Measurements from ENCODE around the gene RHBDD1. TPM values are rescaled to one million over a fixed set of nuclear protein-coding genes. Genes with fewer than 3 reads are reported as not detected.

RHBDD1 gene
- total RNA-seq, 1 donor from 2014 or later, result 29.9 TPM

GRCh38 chr2:226956659-226957058, 120.8 kb downstream of the RHBDD1 start:
- Mint-ChIP-seq H3K9me3 (ENCODE audit: unreplicated experiment) (peaks cover 3% of the 10 kb centered on the region), H3K27me3 (ENCODE audit: unreplicated experiment) (no peaks in the 10 kb centered on the region), H3K4me1 (ENCODE audit: low read depth, unreplicated experiment) (peaks cover 5% of the 10 kb centered on the region), H3K27ac (ENCODE audit: unreplicated experiment) (no peak overlapping the region), H3K36me3 (ENCODE audit: unreplicated experiment) (no peaks in the 10 kb centered on the region), H3K4me3 (ENCODE audit: unreplicated experiment) (no peak overlapping the region)
- no peak for DNase-seq
- TF ChIP-seq CTCF (IDR thresholded peaks at IDR 0.05; ENCODE audit: partially characterized antibody, unreplicated experiment), result no peak

- Mint-ChIP-seq H3K27me3 (ENCODE audit: unreplicated experiment) (no peaks in the 10 kb centered on the region), H3K4me1 (ENCODE audit: low read depth, unreplicated experiment) (peaks cover 5% of the 10 kb centered on the region), H3K9me3 (ENCODE audit: unreplicated experiment) (no peaks in the 10 kb centered on the region), H3K27ac (ENCODE audit: unreplicated experiment) (no peak overlapping the region), H3K36me3 (ENCODE audit: unreplicated experiment) (no peaks in the 10 kb centered on the region), H3K4me3 (ENCODE audit: unreplicated experiment) (no peak overlapping the region)
- TF ChIP-seq CTCF (IDR thresholded peaks at IDR 0.05; ENCODE audit: partially characterized antibody, unreplicated experiment), result no peak
- DNase-seq, result no peak
Observed at GRCh38 chr2:226959418-226959817, 123.6 kb downstream of the RHBDD1 start.

- Mint-ChIP-seq H3K27me3 (ENCODE audit: unreplicated experiment) (no peaks in the 10 kb centered on the region), H3K36me3 (ENCODE audit: unreplicated experiment) (no peaks in the 10 kb centered on the region), H3K4me1 (ENCODE audit: low read depth, unreplicated experiment) (no peaks in the 10 kb centered on the region), H3K4me3 (ENCODE audit: unreplicated experiment) (no peak overlapping the region), H3K27ac (ENCODE audit: unreplicated experiment) (no peak overlapping the region), H3K9me3 (ENCODE audit: unreplicated experiment) (no peaks in the 10 kb centered on the region)
- TF ChIP-seq CTCF (IDR thresholded peaks at IDR 0.05; ENCODE audit: partially characterized antibody, unreplicated experiment), result no peak
- DNase-seq, result no peak
Observed at GRCh38 chr2:226962176-226962773, 126.4 kb downstream of the RHBDD1 start.

- TF ChIP-seq CTCF (IDR thresholded peaks at IDR 0.05; ENCODE audit: partially characterized antibody, unreplicated experiment), result no peak
- H3K27ac Mint-ChIP-seq (ENCODE audit: unreplicated experiment), result no peak overlapping the region
- no peaks in the 10 kb centered on the region for H3K36me3 Mint-ChIP-seq (ENCODE audit: unreplicated experiment)
- H3K4me3 Mint-ChIP-seq (ENCODE audit: unreplicated experiment), result no peak overlapping the region
- DNase-seq, result no peak
- H3K27me3 Mint-ChIP-seq (ENCODE audit: unreplicated experiment), result no peaks in the 10 kb centered on the region
- H3K9me3 Mint-ChIP-seq (ENCODE audit: unreplicated experiment), result no peaks in the 10 kb centered on the region
- H3K4me1 Mint-ChIP-seq (ENCODE audit: low read depth, unreplicated experiment), result no peaks in the 10 kb centered on the region
Observed at GRCh38 chr2:226963528-226963927, 127.7 kb downstream of the RHBDD1 start.

- no peaks in the 10 kb centered on the region for H3K27me3 Mint-ChIP-seq (ENCODE audit: unreplicated experiment)
- TF ChIP-seq CTCF (IDR thresholded peaks at IDR 0.05; ENCODE audit: partially characterized antibody, unreplicated experiment), result no peak
Observed at GRCh38 chr2:226965376-226965775, 129.5 kb downstream of the RHBDD1 start.

More at GRCh38 chr2:226965376-226965775, 129.5 kb downstream of the RHBDD1 start:
- no peaks in the 10 kb centered on the region for H3K9me3 Mint-ChIP-seq (ENCODE audit: unreplicated experiment)
- H3K4me3 Mint-ChIP-seq (ENCODE audit: unreplicated experiment), result no peak overlapping the region
- peaks cover 2% of the 10 kb centered on the region for H3K4me1 Mint-ChIP-seq (ENCODE audit: low read depth, unreplicated experiment)
- no peaks in the 10 kb centered on the region for H3K36me3 Mint-ChIP-seq (ENCODE audit: unreplicated experiment)
- H3K27ac Mint-ChIP-seq (ENCODE audit: unreplicated experiment), result no peak overlapping the region
- no peak for DNase-seq

Measured in glutamatergic neuron (in vitro differentiated cells).